ENCODE results near the gene CES4A.

Gene CES4A

GRCh38 chr16:66953462-66954096, 34.8 kb upstream of the CES4A start (continued):
- TF ChIP-seq, protein P1, sequence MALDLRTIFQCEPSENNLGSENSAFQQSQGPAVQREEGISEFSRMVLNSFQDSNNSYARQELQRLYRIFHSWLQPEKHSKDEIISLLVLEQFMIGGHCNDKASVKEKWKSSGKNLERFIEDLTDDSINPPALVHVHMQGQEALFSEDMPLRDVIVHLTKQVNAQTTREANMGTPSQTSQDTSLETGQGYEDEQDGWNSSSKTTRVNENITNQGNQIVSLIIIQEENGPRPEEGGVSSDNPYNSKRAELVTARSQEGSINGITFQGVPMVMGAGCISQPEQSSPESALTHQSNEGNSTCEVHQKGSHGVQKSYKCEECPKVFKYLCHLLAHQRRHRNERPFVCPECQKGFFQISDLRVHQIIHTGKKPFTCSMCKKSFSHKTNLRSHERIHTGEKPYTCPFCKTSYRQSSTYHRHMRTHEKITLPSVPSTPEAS (tag by site-specific recombination; IDR thresholded peaks at IDR 0.05), result no peak
- TF ChIP-seq ZBTB20 (tag by site-specific recombination; IDR thresholded peaks at IDR 0.05) (peak; percentile 56), KLF10 (tag by site-specific recombination; IDR thresholded peaks at IDR 0.05) (no peak), ZNF529 (tag by site-specific recombination; IDR thresholded peaks at IDR 0.05; ENCODE audit: insufficient replicate concordance) (no peak), RBAK (tag by site-specific recombination; IDR thresholded peaks at IDR 0.05) (no peak), WT1 (tag by site-specific recombination; IDR thresholded peaks at IDR 0.05) (no peak)

- no peaks in the 10 kb centered on the region for H3K9me3 ChIP-seq (ENCODE audit: control insufficient read depth, insufficient read depth, low read depth, low read length)
- H3K36me3 ChIP-seq (ENCODE audit: control insufficient read depth in 2 of 2, insufficient read depth in 1 of 2, low read length in 2 of 2), result no peaks in the 10 kb centered on the region
- H3K4me1 ChIP-seq (ENCODE audit: control insufficient read depth, insufficient read depth, low read length), result no peaks in the 10 kb centered on the region
- ChIA-PET POLR2A (no interaction called here), CTCF (interaction anchor here (0.6 to 1.6 kb wide), 34 partner anchors 11 to 1432 kb away, joined by 3 to 12 read pairs (median 4); partner anchors contain the start of gene NOL3)
- no peak overlapping the region for H3K27ac ChIP-seq (ENCODE audit: extremely low read depth, low read depth, low read length)
- H3K4me3 ChIP-seq (ENCODE audit: low read depth, low read length), result no peak overlapping the region
- TF ChIP-seq, protein P2, sequence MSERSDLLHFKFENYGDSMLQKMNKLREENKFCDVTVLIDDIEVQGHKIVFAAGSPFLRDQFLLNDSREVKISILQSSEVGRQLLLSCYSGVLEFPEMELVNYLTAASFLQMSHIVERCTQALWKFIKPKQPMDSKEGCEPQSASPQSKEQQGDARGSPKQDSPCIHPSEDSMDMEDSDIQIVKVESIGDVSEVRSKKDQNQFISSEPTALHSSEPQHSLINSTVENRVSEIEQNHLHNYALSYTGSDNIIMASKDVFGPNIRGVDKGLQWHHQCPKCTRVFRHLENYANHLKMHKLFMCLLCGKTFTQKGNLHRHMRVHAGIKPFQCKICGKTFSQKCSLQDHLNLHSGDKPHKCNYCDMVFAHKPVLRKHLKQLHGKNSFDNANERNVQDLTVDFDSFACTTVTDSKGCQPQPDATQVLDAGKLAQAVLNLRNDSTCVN (tag by site-specific recombination; optimal IDR thresholded peaks at IDR 0.05), result no peak
- TF ChIP-seq ZBTB7A (tag by site-specific recombination; IDR thresholded peaks at IDR 0.05; ENCODE audit: low read depth) (no peak), ZNF660 (tag by site-specific recombination; IDR thresholded peaks at IDR 0.05) (peak; percentile 71; the same call in 1 of the 2 replicates), ZNF621 (tag by site-specific recombination; IDR thresholded peaks at IDR 0.05) (no peak), ZNF174 (tag by site-specific recombination; IDR thresholded peaks at IDR 0.05) (no peak), ZNF48 (tag by site-specific recombination; IDR thresholded peaks at IDR 0.05) (no peak), ZNF221 (tag by site-specific recombination; IDR thresholded peaks at IDR 0.05; ENCODE audit: borderline replicate concordance) (no peak), ZNF654 (tag by site-specific recombination; IDR thresholded peaks at IDR 0.05; ENCODE audit: low read depth) (peak; percentile 85), ZNF792 (tag by site-specific recombination; IDR thresholded peaks at IDR 0.05) (peak; percentile 99), ZNF280C (tag by site-specific recombination; IDR thresholded peaks at IDR 0.05) (no peak), ZNF843 (tag by site-specific recombination; IDR thresholded peaks at IDR 0.05) (no peak)
- TF ChIP-seq, protein P3, sequence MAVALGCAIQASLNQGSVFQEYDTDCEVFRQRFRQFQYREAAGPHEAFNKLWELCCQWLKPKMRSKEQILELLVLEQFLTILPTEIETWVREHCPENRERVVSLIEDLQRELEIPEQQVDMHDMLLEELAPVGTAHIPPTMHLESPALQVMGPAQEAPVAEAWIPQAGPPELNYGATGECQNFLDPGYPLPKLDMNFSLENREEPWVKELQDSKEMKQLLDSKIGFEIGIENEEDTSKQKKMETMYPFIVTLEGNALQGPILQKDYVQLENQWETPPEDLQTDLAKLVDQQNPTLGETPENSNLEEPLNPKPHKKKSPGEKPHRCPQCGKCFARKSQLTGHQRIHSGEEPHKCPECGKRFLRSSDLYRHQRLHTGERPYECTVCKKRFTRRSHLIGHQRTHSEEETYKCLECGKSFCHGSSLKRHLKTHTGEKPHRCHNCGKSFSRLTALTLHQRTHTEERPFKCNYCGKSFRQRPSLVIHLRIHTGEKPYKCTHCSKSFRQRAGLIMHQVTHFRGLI (tag by site-specific recombination; IDR thresholded peaks at IDR 0.05), result peak; percentile 67; the same call in 1 of the 2 replicates
- TF ChIP-seq, protein P4, sequence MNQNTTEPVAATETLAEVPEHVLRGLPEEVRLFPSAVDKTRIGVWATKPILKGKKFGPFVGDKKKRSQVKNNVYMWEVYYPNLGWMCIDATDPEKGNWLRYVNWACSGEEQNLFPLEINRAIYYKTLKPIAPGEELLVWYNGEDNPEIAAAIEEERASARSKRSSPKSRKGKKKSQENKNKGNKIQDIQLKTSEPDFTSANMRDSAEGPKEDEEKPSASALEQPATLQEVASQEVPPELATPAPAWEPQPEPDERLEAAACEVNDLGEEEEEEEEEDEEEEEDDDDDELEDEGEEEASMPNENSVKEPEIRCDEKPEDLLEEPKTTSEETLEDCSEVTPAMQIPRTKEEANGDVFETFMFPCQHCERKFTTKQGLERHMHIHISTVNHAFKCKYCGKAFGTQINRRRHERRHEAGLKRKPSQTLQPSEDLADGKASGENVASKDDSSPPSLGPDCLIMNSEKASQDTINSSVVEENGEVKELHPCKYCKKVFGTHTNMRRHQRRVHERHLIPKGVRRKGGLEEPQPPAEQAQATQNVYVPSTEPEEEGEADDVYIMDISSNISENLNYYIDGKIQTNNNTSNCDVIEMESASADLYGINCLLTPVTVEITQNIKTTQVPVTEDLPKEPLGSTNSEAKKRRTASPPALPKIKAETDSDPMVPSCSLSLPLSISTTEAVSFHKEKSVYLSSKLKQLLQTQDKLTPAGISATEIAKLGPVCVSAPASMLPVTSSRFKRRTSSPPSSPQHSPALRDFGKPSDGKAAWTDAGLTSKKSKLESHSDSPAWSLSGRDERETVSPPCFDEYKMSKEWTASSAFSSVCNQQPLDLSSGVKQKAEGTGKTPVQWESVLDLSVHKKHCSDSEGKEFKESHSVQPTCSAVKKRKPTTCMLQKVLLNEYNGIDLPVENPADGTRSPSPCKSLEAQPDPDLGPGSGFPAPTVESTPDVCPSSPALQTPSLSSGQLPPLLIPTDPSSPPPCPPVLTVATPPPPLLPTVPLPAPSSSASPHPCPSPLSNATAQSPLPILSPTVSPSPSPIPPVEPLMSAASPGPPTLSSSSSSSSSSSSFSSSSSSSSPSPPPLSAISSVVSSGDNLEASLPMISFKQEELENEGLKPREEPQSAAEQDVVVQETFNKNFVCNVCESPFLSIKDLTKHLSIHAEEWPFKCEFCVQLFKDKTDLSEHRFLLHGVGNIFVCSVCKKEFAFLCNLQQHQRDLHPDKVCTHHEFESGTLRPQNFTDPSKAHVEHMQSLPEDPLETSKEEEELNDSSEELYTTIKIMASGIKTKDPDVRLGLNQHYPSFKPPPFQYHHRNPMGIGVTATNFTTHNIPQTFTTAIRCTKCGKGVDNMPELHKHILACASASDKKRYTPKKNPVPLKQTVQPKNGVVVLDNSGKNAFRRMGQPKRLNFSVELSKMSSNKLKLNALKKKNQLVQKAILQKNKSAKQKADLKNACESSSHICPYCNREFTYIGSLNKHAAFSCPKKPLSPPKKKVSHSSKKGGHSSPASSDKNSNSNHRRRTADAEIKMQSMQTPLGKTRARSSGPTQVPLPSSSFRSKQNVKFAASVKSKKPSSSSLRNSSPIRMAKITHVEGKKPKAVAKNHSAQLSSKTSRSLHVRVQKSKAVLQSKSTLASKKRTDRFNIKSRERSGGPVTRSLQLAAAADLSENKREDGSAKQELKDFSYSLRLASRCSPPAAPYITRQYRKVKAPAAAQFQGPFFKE (tag by site-specific recombination; IDR thresholded peaks at IDR 0.05; ENCODE audit: borderline replicate concordance), result no peak
- TF ChIP-seq, protein P5, sequence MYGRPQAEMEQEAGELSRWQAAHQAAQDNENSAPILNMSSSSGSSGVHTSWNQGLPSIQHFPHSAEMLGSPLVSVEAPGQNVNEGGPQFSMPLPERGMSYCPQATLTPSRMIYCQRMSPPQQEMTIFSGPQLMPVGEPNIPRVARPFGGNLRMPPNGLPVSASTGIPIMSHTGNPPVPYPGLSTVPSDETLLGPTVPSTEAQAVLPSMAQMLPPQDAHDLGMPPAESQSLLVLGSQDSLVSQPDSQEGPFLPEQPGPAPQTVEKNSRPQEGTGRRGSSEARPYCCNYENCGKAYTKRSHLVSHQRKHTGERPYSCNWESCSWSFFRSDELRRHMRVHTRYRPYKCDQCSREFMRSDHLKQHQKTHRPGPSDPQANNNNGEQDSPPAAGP (tag by site-specific recombination; IDR thresholded peaks at IDR 0.05), result no peak
Measured at GRCh38 chr16:66954097-66954659, 34.2 kb upstream of the CES4A start.

Measured in HEK293 (cell line).